Stimulated activated CD8-positive, alpha-beta memory T cell treated with anti-CD3 and anti-CD28 coated beads, Interleukin-4, amount 100 ng/mL, for 1 hour (primary cell): Measurements from ENCODE around the gene NBL1.

Source experiments
- DNase-seq, 2 donors: peaks; one replicate each; pipeline ENCODE4 v3.0.0-alpha.2; 2020; ENCODE audit warnings: low read depth in 2 of 2, low spot score in 1 of 2

The NBL1 gene

DNA sequence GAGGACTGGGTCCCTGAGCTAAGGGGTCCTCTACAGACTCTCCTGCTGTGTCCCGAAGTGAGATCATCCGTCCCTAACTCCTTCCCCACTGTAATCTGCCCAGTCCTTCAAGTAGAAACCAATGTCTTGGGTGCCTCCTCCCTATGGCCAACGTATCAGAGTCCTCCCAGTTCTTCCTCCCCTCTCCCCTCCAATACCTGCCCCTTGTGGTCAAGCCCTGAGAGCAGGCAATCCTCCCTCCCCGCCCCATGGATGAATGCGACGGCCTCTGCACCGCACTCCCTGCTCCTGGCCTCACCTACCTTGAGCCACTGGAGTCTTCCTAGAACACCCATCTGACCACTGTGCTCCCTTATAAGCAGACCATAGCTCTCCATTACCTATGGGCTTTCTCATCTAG lies 51.7 kb downstream of the NBL1 start:
- no peak for DNase-seq

DNA sequence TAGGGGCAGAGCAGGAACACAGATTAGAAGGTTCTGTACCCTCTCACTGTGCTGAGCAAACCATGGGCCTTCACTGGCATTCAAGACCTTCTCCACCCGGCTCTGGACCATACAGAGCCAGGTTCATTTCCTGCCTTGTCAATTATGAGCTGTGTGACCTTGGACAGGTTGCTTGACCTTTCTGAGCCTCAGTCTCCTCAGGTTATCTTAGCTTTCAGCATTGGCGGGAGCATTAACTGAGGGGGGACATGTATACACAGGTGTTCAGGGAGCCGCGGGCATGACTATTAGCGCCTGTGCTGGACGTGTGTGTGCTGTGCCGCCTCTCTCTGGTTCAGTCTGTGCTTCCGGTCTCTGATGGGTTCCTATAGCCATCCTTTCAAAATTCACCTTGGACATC lies 52.7 kb downstream of the NBL1 start:
- DNase-seq: no peak

DNA sequence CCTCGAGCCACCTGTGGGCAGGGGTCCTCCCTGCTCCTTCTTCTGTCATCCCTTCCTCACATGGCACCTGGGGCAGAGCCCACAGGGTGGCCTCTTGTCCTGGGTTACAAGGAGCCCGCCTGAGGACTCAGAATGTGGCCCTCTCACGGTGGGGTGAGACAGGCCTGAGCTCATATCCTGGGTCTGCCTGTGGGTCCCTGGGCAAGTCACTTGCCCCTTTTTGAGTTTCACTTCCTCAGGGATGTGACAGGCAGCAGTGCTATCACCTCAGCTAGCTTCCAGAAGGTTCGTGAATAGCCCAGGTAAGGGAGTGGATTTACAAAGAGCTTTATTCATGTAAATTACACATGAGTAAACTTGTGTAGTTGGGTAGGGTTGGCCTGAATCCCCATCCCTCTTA lies 54.1 kb downstream of the NBL1 start:
- DNase-seq: no peak

DNA sequence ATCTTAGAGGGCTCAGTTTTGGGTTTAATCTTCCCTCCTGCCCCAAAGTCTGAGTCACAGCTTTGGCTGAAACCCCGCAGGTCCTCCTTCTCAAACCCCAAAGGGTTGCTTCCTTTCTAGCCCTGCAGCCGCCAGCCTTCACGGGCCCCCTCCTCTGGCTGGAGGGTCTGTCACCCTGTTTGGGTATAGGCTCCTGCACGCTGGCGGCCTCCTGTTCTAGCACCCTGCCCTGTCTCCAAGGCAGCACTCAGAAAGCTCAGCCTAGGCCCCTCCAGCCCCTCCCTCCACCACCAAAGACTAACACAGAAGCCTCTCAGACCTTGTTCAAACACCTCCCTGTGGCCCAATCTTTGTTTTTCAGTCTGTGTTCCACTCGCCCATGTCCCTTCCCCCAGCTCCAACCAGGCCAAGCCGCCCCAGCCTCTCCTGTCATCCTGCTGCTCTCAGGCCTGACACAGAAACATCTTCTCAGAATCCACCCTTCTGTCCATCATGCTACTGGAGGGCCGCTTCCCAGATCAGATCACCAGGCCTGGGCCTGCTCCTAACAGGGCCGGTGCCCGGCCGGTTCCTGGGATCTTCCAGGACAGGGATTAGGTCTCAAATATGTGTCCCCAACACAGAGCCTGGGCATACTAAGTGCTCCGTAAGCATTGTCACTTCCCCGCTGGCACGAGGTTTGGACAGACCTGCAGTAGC lies 56.1 kb downstream of the NBL1 start:
- DNase-seq: no peak

DNA sequence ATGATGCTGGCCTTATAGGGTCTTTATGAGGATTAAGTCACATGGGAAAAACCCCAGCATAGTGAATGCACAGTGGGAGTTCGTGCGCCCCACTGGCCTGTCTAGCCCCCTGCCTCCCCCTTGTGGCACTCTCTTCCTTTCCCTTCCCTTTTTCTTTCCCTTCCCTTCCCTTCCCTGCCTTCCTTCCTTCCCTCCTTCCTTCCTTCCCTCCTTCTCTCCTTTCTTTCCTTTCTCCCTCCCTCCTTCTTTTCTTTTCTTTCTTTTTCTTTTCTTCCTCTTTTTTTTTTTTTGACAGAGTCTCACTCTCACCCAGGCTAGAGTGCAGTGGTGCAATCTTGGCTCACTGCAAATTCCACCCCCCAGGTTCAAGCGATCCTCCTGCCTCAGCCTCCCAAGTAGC lies 59.2 kb downstream of the NBL1 start:
- DNase-seq: no peak

DNA sequence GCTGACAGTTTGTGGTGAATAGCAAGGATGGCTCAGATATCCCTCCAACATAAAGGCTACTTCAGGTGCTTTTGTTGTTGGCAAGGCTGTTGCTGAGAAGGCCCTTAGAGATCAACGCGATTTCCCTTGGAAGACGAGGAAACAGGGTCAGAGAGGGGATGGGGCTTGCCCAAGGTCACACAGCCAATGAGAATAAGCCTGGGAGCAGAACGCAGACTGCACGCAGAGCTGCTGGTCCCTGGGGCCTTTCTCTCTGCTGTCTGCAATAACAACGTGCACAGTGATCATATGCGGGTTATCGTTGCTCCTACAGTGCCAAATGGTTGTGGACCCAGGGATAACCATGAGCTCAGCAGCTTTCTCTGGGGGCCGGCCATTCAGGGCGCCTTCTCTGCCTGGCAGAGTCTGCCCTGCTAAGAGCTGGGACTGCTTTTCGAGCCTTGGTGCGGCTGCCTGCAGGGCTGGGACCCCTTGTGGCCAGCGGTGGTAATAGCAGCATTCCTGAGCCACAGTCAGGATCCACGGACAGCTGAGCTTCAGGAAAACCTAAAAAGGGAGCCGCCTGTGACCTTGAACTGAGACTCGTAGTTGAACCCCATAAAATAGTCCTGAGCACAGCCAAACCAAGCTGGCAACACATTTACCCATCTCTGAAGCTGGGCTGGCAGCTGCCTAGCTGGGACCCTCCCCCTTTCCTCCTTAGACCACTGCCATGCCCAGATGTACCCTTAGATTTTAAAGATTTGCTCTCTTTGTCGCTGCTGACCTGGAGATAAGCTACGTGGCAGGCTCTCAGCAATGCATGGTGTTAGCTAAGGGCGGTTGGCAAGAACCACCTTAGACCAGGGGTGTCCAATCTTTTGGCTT lies 60.4 kb downstream of the NBL1 start:
- DNase-seq: peak; percentile 5 to 35

DNA sequence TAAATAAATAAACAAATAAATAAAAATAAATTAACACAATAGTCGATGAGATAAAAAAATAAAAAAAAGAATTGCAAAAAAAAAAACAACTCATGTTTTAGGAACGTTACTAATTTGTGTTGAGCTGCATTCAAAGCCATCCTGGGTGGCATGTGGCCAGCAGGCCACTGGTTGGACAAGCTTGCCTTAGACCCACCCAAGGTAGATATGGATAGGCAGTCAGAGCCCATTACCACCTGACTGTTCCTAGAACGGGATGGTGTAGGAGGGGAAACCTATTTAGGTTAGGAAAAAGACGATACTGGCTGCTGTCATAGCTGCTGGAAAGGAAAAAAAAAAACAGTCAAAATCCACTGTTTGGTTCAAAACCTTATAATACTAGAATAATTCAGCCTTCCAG lies 61.4 kb downstream of the NBL1 start:
- DNase-seq: no peak

DNA sequence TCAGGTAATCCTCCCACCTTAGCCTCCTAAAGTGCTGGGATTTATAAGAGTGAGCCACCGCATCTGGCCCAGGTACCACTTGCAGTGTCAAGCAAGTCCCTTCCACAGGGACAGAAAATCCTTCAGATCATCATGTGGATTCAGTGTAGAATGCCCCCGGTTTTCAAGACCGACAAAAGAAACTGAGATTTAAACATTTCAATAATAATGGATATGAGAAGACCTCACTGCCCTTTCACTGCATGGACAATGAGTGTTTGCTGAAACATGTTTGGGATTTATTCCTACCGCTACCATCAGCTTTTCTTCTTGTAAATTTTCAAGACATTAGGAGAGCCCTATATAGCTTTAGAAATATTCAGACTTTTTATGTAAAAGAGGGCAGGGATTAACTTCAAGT lies 62.0 kb downstream of the NBL1 start:
- DNase-seq: no peak
